ENCODE results near the gene CCN5. TPM values are rescaled to one million over a fixed set of nuclear protein-coding genes. Genes with fewer than 3 reads are reported as not detected.

Gene CCN5
- total and polyA plus RNA-seq, 2 of the 13 experiments (the other 11 are each of a cell fraction or from before 2014, with no cell fraction given): 0.12 TPM; not detected in 1

GRCh38 chr20:44736170-44737021 lies 21.2 kb downstream of the CCN5 start (continued):
- TF ChIP-seq CEBPZ (IDR thresholded peaks at IDR 0.05; ENCODE audit: low read length) (no peak), ARHGAP35 (CRISPR knock-in tag; IDR thresholded peaks at IDR 0.05; ENCODE audit: borderline replicate concordance) (0 out of 2 replicates have a peak, but pooled peaks have one; percentile 58), EP300 (IDR thresholded peaks at IDR 0.05; ENCODE audit: low read depth in 2 of 2, low read length in 2 of 2) (peak in 1 of 2 experiments; percentile 31; a peak in 2 of 4 replicates), EP300 (CRISPR knock-in tag; IDR thresholded peaks at IDR 0.05; ENCODE audit: borderline replicate concordance) (0 out of 2 replicates have a peak, but pooled peaks have one; percentile 39), TRIM22 (IDR thresholded peaks at IDR 0.05) (no peak), FIP1L1 (IDR thresholded peaks at IDR 0.05; ENCODE audit: borderline replicate concordance, insufficient read depth, low read depth, low read length) (no peak), HMGXB4 (CRISPR knock-in tag; IDR thresholded peaks at IDR 0.05; ENCODE audit: borderline replicate concordance in 1 of 2, low read depth in 1 of 2) (peak in 1 of 2 experiments; percentile 35; a peak in 1 of 4 replicates), SMARCC2 (IDR thresholded peaks at IDR 0.05) (no peak), CBX1 (IDR thresholded peaks at IDR 0.05; ENCODE audit: low read depth) (peak; percentile 95), POLR2AphosphoS5 (IDR thresholded peaks at IDR 0.05; ENCODE audit: low read depth, low read length) (peak; percentile 44; the same call in 1 of the 2 replicates), NFE2 (CRISPR knock-in tag; IDR thresholded peaks at IDR 0.05) (0 out of 2 replicates have a peak, but pooled peaks have one; percentile 10), ZNF552 (CRISPR knock-in tag; IDR thresholded peaks at IDR 0.05; ENCODE audit: borderline replicate concordance) (no peak), SP1 (IDR thresholded peaks at IDR 0.05) (no peak), SP1 (CRISPR knock-in tag; IDR thresholded peaks at IDR 0.05) (peak; percentile 9; the same call in 1 of the 2 replicates), ZMYM4 (CRISPR knock-in tag; IDR thresholded peaks at IDR 0.05) (0 out of 2 replicates have a peak, but pooled peaks have one; percentile 36), ZNF34 (CRISPR knock-in tag; IDR thresholded peaks at IDR 0.05; ENCODE audit: borderline replicate concordance) (no peak)
- TF ChIP-seq, protein P1, sequence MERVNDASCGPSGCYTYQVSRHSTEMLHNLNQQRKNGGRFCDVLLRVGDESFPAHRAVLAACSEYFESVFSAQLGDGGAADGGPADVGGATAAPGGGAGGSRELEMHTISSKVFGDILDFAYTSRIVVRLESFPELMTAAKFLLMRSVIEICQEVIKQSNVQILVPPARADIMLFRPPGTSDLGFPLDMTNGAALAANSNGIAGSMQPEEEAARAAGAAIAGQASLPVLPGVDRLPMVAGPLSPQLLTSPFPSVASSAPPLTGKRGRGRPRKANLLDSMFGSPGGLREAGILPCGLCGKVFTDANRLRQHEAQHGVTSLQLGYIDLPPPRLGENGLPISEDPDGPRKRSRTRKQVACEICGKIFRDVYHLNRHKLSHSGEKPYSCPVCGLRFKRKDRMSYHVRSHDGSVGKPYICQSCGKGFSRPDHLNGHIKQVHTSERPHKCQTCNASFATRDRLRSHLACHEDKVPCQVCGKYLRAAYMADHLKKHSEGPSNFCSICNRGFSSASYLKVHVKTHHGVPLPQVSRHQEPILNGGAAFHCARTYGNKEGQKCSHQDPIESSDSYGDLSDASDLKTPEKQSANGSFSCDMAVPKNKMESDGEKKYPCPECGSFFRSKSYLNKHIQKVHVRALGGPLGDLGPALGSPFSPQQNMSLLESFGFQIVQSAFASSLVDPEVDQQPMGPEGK (CRISPR knock-in tag; IDR thresholded peaks at IDR 0.05): peak; percentile 59
- TF ChIP-seq, protein P2, sequence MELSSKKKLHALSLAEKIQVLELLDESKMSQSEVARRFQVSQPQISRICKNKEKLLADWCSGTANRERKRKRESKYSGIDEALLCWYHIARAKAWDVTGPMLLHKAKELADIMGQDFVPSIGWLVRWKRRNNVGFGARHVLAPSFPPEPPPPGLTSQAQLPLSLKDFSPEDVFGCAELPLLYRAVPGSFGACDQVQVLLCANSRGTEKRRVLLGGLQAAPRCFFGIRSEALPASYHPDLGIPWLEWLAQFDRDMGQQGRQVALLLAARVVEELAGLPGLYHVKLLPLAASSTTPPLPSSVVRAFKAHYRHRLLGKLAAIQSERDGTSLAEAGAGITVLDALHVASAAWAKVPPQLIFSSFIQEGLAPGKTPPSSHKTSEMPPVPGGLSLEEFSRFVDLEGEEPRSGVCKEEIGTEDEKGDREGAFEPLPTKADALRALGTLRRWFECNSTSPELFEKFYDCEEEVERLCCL (CRISPR knock-in tag; IDR thresholded peaks at IDR 0.05; ENCODE audit: borderline replicate concordance): no peak
